ENCODE data around the gene SUMO3.

Gene SUMO3

DNA sequence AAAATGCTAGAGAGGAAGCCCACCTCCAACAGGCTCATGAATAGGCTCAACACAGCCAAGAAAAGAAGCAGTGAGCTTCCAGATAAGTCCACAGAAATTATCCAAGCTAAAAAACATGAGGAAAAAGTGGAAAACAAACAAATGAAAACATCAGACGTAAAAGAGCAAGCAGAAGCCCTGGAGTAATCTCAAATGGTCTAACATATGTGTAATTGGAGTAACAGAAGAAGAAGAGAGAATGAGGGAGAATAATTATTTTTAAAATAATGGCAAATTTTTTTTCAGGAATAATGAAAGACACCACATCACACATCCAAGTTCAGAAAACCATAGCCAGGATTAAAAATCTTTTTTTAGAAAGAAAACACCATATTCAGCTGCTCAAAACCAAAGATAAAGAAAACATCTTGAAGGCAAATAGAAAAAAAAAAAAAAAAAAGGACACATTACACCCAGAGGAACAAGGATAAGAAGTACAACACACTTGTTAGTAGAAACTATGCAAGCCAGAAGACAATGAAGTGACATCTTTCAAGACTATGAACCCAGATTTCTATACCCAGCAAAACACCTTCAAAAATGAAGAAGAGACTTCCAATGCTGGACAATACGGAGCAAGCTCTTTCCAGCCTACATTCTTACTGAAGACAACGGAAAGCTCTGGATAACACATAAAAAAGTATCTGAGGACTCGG lies 10.6 kb upstream of the SUMO3 start:
- no peak for DNase-seq

DNA sequence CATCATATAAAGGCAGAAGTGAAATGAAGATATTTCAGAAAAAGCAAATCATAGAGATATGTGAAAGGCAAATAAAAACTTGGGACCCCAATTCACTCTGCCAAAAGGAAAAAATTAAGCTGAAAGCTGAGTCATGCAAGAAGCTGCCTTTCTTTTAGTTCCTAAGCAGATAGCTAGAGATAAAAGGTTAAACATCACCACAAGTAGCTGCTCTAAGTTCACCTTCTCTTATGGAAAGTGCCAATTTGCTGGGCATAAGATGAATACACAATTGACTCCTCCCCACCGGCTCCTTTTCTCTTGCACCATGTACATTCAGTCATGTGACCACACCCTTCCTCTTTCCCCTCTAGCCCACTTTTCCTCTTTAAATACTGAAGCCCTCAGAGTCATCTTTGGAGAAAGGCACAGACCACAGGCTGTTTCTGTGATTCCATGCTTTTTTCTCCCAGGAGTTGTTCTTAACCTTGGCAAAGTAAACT lies 5.4 kb upstream of the SUMO3 start:
- no peak for DNase-seq

DNA sequence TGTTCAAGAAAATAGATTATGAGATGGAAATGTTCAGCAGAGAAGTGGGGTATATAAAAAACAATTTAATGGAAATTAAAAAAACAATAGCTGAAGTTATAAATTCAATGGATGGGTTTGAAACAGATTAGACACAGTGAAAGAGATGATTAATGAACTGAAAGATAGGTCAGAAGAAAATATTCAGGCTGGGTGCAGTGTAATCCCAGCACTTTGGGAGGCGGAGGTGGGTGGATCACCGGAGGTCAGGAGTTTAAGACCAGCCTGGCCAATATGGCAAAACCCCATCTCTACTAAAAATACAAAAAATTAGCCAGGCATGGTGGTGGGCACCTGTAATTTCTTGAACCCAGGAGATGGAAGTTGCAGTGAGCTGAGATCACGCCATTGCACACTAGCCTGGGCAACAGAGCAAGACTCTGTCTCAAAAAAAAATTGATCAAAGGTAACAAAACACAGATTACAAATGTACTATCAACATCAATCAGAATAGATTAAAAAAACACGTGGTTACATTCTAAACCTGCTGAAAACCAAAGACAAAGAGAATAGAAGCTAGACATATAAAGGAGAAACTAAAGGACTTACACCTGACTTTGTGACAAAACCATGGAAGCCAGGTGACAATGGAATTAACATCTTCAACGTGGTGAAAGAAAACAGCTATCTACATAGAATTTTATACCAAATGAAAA lies 4.8 kb upstream of the SUMO3 start:
- no peak for DNase-seq

DNA sequence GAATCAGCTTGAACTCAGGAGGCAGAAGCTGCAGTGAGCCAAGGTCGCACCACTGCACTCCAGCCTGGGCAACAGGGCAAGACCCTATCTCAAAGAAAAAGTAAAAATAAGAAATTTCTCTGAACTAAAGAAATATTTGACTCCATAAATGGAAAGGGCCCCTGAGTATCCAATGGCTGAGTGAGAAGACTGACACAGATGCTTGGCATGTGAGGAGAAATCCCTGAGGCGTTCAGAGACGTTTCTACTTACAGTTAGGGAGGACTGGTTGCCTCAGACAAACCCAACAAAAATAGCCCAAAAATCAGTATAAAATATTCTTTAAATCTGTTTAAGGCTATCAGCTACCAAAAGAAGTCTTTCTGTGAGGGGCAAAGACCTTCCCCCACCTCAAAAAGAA lies 3.0 kb upstream of the SUMO3 start:
- DNase-seq = no peak

DNA sequence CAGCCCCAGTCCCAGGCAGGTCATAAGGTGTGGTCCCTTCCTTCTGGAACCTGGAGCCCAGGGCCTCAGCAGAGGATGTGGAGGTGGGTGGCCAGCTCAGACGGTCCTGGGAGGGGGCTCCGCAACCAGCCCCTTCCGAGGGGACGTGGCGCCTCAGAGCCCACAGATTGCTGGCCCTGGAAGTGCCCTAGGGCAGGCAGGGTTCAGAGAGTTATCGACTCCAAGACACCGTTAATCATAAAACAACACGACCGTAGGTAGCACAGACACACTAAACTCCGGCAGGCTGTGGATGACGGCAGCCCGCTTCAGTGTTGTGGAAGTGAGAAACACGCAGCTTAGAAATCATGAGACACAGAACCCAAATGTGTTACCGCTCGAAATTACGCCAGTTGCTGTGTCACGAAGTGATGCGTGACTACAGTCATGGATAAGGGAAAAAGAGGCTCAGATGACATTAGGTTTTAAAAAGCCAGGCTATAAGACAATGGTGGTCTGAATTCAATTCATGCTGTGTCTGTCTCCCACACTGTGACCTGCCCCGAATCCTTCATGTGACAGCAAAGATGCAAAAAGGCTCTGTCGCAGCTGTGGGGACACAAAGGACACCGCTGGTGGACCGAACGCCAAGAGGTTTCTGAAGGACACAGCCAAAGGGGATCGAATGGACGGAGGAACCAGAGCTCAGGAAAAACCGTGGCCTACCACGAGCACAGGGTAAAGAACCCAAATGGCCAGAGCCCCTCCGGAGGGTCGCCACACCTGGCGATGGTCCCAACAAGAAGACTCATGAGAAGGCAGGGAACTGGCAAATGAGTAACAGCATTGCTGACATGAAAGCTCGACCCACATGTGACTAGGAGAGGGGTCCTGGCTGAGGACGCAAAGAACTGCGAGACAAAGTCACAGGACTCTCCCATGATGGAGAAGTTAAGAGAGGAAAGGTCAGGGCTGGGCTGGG lies 1.7 kb upstream of the SUMO3 start:
- DNase-seq = no peak

GRCh38 chr21:44818640-44819011 lies 764 bp upstream of the SUMO3 start:
- no peak for DNase-seq

- no peak for DNase-seq
Observed at GRCh38 chr21:44817506-44817880, 369 bp downstream of the SUMO3 start.

GRCh38 chr21:44816761-44817505 lies 929 bp downstream of the SUMO3 start:
- no peak for DNase-seq

- no peak for DNase-seq
Observed at GRCh38 chr21:44815852-44816628, 1.8 kb downstream of the SUMO3 start.

- no peak for DNase-seq
Observed at GRCh38 chr21:44815225-44815624, 2.6 kb downstream of the SUMO3 start.

DNA sequence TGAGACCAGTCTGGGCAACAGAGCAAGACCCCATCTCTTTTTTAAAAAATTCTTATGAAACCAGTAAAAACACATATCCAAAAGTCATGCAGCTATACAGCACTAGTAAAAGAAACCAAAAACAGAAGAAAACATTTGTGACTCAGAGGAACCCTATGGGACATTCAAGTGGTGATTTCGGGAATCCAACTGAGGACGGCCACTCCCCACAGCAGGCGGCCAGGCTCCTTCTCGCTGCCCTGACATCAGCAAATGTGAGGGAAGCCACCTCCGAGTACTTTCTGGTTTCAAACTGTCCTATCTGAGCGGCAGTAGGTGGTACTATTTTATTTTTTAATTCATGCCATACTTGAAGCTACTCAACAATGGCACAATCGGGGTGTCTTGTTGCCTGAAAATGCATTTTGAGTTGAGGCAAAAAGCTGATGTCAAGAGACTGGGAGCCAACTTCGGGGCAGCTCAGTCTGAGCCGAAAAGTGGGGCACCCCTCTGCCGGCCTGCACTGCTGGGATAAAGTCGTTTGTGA lies 3.3 kb downstream of the SUMO3 start:
- DNase-seq = no peak

DNA sequence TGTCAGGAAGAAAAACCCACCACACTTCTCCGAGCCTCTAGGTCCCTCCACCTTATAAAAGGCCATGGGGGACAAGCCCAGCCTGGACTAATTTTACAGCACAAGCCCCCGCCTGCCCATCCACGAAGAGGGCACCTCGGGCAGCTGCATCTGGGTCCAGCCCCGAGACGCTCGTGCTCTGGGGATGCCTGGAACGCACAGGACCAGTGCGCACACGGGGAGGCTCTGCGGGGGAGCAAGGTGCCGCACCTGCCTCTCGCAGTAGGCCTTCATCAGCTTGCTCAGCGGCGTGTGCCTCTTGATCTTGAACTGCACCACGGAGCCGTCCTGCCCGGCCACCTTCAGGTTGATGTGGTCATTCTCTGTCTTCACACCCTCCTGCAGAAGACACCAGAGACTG lies 4.1 kb downstream of the SUMO3 start:
- DNase-seq = no peak

- no peak for DNase-seq
Observed at GRCh38 chr21:44813149-44813548, 4.7 kb downstream of the SUMO3 start.

DNA sequence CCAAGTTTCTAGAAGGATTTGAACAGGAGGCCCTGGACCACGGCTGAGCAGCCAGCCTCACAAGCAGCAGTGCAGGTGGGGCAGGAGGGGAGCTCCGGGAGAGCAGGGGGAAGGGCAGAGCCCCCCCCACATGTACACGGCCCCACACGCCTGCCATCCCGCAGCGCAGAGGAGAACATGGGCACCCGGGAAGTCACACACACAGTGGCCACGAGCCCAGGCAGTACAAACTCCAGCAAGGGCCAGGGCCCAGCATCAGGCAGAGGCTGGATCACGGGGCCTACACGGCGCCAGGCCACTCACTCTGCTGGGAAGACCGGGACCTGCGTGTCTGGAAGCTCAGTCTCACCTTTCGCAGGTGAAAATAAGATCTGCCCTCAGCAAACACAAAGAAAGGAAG lies 5.2 kb downstream of the SUMO3 start:
- DNase-seq = no peak

DNA sequence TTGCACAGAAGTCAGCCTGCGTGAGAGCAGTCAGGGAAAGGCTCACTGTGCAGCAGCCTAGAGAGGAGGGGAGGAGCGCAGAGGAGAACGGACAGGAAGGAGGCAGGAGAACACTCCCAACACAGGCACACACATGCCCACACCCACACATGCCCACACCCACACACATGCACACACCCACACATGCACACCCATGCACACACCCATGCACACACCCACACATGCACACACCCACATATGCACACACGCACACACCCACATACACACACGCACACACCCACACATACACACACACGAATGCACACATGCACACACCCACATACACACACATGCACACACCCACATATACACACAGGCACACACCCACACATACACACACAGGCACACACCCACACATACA lies 7.1 kb downstream of the SUMO3 start:
- DNase-seq = no peak

DNA sequence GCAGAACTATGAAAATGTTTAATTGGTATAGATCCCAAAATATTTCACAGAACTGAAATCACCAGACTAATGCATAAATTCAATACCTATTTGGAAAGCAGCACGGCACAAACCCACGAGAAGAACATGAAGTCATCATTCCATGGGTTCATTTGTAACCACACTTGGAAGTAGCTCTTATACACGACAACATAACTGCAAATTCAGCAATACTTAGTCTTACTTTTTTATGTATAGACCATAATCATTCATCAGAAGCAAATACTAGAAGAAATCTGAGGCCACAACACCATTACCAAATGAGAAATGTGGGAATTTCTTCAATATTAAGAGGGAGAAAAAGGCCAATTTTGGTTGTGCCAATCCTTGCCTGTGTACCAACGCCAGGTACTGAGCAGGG lies 12.0 kb downstream of the SUMO3 start:
- DNase-seq = no peak

DNA sequence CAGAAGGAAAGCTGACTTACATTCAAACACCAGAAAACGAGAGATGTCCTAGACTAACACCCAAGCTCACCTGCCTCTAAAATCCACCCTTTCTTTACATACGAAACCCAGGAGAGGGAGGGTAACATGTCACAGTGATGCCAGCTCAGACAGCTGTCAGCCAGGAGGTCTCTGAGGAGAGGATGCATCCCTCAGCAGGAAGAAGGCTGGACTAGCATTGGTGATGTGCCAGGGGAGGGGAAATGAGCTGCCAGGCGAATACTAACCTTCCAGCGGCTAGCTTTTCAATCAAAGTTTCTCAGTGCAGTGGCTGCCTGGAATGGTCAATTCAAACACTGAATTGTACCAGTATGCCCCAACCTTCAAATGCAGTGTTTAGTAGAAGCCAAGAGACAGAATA lies 12.6 kb downstream of the SUMO3 start:
- no peak for DNase-seq

- no peak for DNase-seq
Observed at GRCh38 chr21:44804762-44805161, 13.1 kb downstream of the SUMO3 start.

- no peak for DNase-seq
Observed at GRCh38 chr21:44803651-44804050, 14.2 kb downstream of the SUMO3 start.

DNA sequence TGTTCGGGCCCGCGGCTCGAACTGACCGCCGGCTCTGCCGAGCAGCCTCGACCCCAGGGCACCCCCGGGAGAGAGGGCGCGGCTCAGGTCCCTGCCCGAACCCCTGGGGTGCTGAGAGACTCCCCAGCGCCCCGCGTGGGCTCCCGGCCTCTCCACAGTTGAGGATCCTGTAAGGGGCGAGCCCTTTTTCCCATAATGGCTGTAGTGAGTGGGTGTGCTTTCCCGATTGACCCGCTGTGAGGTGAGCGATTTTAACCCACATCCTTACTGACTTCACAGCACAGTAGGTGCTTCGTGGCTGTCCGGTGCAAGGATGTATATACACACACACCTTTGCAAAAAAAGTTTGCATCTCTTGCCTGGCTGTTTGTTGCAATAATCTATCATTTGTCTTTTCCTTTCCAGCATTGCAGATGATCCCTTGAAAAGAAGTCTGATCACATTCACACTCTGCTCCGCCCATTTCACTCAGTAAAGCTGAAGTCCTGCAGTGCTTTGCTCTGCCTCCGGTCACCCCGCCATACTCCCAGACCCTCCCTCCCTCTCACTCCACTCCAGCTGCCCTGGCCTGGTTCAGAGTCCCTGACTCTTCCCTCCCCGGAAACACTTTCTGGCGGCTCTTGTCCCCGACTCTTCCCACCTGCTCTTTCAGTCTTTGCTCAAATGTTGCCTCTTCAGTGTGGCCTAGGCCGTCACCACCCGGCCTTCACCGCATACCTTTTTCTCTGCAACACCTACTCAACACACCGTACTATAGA lies 15.3 kb downstream of the SUMO3 start:
- no peak for DNase-seq

All from NCI-H1436 treated with DMSO at 0.1 percent for 48 hours (cell line).